BJ (cell line): ENCODE measurements around the gene CD209. TPM values are rescaled to one million over a fixed set of nuclear protein-coding genes. Genes with fewer than 3 reads are reported as not detected.

Source experiments
- CTCF ChIA-PET: fragments of 350-600 bp; formaldehyde crosslinking; extraction: SDS; loops from one replicate; lab custom pipeline; 2021; ENCODE audit warnings: antibody characterized with exemption, inconsistent platforms; lab: Yijun Ruan, JAX
- POLR2A ChIA-PET: fragments of 300-600 bp; sonication (Branson Sonifier 250); formaldehyde crosslinking; extraction: SDS; loops from one replicate; lab custom pipeline; 2021; ENCODE audit warnings: antibody characterized with exemption; lab: Charles Lee
- DNase-seq: peaks from one replicate; pipeline ENCODE4 v3.0.0-alpha.2; 2011; ENCODE audit warnings: low read depth
- H3K27me3 ChIP-seq: 2 replicates; pipeline ENCODE4 v1.6.0; 2011; ENCODE audit warnings: low read length; ENCODE audit not compliant: control insufficient read depth, insufficient read depth
- H3K36me3 ChIP-seq: 2 replicates; pipeline ENCODE4 v1.5.1; 2011; ENCODE audit warnings: low read length; ENCODE audit not compliant: control insufficient read depth, insufficient read depth
- H3K4me3 ChIP-seq: 2 replicates; pipeline ENCODE4 v1.5.1; 2011; ENCODE audit warnings: low read depth, mild to moderate bottlenecking, control low read depth, low read length
- CTCF ChIP-seq: IDR thresholded peaks from 2 replicates; pipeline ENCODE4 v1.5.1; 2011; ENCODE audit warnings: low read depth, mild to moderate bottlenecking, control low read depth, inconsistent platforms, low read length, moderate library complexity; ENCODE audit not compliant: insufficient read depth
- polyA plus RNA-seq: library from polyadenylated mRNA; depleted of rRNA; stranded (reverse); fragments of >200 nt; gene quantifications from 2 replicates; pipeline ENCODE4 v1.2.3, GENCODE V29; 2011

Gene CD209
- polyA plus RNA-seq, 1 experiment = not detected

DNA sequence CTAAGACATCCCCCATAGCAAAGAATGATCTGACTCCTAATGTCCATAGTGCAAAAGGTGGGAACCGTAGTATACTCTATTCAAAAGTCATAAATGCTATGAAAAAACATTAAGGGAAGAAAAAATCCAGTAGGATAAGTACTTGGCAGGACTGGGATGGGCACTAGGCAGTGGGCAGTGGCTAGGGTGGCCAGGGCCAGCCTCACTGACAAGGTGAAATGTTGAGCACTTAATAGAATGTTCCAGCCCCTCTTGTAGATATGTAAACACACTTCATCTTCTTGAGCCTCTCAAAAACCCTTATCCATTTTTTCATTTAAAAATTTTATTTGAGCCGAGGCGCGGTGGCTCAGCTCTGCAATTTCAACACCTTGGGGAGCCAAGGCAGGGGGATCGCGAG, 14.0 kb downstream of the CD209 start:
- no peak overlapping the region for H3K4me3 ChIP-seq

DNA sequence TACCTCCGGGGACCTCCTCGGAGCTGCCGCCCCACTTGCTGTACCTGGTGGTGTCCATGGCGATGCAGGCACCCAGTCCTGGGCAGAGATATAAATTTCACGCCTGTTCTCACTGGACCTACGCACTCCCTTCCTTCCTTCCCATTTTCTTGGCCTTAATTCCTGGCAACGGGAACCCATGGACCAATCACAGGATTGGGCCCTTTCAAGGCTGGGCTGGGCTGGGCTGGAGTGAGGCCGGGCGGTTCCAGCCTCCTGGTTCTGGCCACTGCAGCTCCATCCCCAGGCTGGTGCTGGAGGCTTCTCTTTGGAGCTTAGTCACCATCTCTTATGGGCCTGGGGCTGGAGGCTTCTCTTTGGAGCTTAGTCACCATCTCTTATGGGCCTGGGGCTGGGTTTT, 15.3 kb downstream of the CD209 start, which contains the start of gene CLEC4G:
TSS of gene CLEC4G (minus strand) at position 66 of the 400 bp plus-strand sequence. CDS start at position 58, 8 bp downstream.
- CTCF ChIA-PET = no interaction called here
- Histone ChIP-seq H3K36me3 (no peaks in the 10 kb centered on the region), H3K27me3 (peaks cover 14% of the 10 kb centered on the region), H3K4me3 (no peak within 1 kb of the TSS)
- no peak for TF ChIP-seq CTCF
- POLR2A ChIA-PET = no interaction called here
- no peak for DNase-seq

More for the DNA sequence above, 14.0 kb downstream of the CD209 start:
- POLR2A ChIA-PET = no interaction called here
- DNase-seq = no peak
- H3K27me3 ChIP-seq = peaks cover 13% of the 10 kb centered on the region
- no peaks in the 10 kb centered on the region for H3K36me3 ChIP-seq
- no peak for TF ChIP-seq CTCF
- CTCF ChIA-PET = no interaction called here

DNA sequence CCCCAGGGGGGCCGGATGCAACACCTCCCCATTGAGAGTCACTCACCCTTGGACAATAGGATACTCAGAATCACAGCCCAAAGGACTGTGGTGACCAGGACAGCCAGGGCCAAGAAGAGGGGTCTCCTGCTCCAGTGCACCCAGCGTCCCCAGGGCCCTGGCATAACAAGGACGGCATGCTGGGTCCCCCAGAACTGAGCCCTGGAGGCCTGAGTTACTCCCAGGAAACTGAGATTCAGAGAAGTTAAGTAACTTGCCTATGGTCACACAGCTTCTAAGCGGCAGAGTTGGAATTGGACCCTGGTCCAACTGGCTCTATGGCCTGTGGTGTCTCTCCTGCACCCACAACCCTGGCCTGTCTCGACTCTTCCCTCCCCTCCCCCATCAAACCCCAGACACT, 15.7 kb downstream of the CD209 start:
- Histone ChIP-seq H3K4me3 (no peak overlapping the region), H3K27me3 (peaks cover 14% of the 10 kb centered on the region), H3K36me3 (no peaks in the 10 kb centered on the region)
- ChIA-PET POLR2A (no interaction called here), CTCF (no interaction called here)
- no peak for DNase-seq
- TF ChIP-seq CTCF = no peak

DNA sequence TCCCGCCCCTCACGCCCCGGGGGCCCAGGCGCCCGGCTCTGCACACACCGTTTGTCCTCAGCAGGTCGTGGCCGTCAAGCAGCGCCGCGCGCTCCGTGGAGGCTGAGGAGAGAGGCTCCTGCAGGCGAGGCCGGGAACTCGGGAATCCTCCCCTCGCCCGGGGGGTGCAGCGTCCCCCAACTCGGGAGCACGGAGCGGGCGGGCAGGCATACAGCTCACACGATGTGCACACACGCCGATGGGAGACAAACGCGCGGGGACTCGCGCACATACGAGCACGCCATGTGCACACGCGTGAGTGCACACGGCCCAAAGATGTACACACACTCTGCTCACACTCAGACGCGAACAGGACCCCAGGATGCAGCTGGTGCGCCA, 16.1 kb downstream of the CD209 start:
- POLR2A ChIA-PET = no interaction called here
- Histone ChIP-seq H3K36me3 (no peaks in the 10 kb centered on the region), H3K27me3 (peaks cover 14% of the 10 kb centered on the region), H3K4me3 (no peak overlapping the region)
- TF ChIP-seq CTCF = no peak
- no peak for DNase-seq
- CTCF ChIA-PET = no interaction called here

DNA sequence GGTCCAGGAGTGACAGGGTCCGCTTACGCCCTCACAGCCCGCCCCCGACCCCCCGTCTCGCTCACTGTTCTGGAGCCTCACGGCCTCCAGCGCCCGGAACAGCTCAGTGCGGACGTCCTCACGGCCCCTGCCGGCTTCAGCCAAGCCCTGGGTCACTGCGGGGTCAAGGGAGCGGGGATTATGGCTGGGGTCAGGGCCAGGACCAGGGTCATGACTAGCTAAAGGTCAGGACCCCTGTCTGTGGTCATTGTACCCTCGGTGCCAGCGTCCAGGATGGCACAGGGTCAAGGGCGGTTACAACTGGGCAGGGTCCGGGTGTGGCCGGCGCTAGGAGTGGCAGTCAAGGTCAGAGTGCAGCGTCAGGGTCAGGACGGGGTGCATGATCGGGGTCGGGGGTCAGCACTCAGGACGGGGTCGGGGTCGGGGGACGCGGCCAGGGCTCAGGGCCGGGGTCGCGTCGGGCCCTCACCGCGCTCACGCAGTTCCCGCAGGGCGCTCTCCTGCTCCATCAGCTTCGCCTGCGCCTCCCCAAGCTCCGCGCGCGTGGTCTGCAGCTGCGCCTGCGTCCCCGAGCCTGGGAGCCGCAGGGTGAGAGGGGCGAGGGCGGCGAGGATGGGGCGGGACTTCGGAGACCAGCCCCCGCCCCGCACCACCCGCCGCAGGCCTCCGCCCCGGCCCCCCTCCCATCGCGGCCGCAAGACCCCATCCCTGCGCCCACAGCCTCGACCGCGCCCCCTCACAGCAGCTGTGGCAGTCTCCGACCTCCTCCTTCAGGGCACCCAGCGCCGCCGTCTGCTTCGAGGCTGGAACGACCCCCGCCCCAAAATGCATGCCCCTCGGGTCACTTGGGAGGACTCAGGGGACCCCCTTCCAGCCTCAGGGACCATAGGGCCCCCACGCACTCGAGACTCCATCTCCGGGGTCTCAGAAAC, 16.8 kb downstream of the CD209 start:
- peaks cover 14% of the 10 kb centered on the region for H3K27me3 ChIP-seq

More for the DNA sequence above, 16.8 kb downstream of the CD209 start:
- H3K4me3 ChIP-seq = no peak overlapping the region
- ChIA-PET CTCF (no interaction called here), POLR2A (no interaction called here)
- no peak for TF ChIP-seq CTCF
- no peak for DNase-seq
- no peaks in the 10 kb centered on the region for H3K36me3 ChIP-seq
